HG03064 (cell line): ENCODE data around the gene CLSTN2.

Source experiments
- ATAC-seq: cut with Tn5 transposase; IDR thresholded peaks from one replicate; pipeline ENCODE4 v1.9.1; 2021; ENCODE audit warnings: low read depth; ENCODE audit not compliant: unreplicated experiment

CLSTN2 gene

DNA sequence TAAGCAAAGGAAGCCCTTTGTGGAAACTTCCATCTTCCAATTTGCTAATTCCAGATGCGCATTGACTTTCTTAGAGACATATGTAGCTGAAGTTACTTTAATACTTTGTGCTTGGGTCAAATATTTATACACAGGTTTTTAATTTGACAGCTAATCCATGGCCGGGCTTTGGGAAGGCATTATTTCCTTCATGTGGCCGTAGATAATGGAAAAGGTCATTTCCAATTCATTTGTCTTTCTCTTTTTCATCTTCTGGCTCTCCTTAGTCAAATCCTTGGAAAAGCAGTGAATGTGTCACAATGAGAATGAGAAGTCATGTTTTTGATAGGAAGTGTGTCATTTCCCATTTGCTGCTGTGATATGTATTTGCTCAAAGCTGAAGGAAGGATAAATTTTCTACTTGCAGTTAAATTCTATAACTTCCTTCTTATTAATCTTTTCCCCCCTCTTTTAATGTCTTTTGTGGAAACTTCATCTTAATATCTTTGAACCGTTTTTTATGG, 323.3 kb downstream of the CLSTN2 start:
- no peak for ATAC-seq

DNA sequence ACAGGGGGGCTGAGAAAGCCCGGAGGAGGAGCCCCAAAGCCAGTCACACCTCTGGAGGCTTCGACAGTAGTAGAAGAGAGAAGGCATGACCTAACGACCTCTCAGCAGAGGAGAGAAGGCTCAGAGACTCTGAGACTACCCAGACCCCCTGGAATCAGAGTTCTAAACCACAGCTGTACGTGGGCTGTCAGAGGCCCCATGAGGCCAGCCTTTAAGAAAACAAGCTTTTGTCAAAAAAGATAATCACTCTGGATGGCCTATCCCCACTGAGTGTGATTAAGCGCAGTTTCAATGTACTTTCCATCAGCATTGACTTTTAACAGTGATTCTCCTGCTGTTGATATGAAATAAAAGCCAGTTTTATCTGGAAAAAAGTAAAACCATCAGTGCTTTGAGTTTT, 330.3 kb downstream of the CLSTN2 start:
- no peak for ATAC-seq

- no peak for ATAC-seq
Observed at GRCh38 chr3:140268103-140268502, 333.1 kb downstream of the CLSTN2 start.

DNA sequence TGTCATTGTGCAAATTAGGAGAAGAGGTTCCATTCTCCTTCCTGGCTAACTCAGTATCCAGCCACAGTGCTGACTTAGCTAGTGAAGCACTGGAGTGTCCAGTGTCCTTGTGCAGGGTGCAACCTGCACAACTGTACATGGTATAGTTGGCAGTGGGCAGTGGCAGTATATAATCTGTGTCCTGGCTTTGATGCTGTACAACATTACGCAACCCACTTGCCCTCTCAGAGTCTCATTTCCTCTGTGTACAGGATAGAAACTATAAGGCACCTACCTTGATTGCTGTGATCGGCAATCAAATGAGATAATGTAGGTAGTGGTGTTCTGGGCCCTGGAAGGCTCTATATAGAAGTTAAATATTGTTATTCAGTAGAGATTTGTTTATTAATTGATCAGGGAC, 333.6 kb downstream of the CLSTN2 start:
- no peak for ATAC-seq

DNA sequence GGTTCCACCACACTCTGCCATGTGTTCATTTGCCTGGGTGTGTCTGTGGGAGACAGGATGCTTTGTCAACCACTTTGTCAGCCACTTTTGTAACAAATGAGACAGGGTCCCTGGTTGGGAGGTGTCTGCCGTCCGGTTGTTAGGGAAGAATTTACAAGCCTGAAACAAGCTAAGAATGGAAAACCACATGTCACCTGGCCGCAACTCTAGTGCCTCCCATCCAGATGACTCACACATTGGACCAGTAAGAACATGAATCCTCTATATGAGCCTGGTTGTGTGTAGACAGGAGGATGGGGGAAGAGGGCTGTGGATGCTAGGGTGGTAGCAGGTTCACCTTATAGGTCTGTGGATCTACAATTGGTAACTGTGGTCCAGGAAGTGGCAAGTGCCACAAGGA, 335.3 kb downstream of the CLSTN2 start:
- no peak for ATAC-seq

DNA sequence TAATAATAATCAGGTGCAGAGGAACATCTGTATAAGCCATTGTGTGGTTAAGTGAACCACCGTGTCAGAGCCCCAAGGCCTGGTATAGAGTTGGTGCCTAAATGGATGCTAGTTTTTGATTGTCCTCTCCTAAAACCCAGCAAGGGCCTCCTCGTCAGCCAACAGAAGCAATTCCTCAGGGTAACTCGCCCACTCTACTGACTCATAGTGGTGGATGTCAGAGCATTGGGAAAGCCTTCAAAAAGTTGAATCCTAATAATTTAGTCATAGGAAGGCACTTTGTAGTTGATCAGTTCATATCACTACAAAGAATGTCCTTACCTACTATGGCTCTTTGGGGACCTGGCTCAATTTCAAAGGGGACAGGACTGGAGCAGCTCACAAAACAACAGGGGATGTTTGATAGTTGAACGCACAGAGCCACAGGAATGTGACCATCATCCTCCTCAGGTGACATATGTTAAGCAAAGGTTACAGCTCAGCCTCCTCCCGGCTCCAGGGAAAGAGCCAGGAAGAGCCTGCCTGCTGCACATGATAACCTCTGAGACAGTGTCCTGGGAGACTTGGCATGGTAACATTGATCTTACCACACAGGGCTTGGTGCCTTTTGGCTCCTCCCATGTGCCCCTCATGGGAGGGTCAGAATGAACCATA, 338.7 kb downstream of the CLSTN2 start:
- no peak for ATAC-seq

GRCh38 chr3:140274429-140274828, 339.4 kb downstream of the CLSTN2 start:
- ATAC-seq: no peak

- ATAC-seq: no peak
Observed at GRCh38 chr3:140276703-140277102, 341.7 kb downstream of the CLSTN2 start.

GRCh38 chr3:140277886-140278285, 342.9 kb downstream of the CLSTN2 start:
- no peak for ATAC-seq

GRCh38 chr3:140284372-140284771, 349.4 kb downstream of the CLSTN2 start:
- ATAC-seq: no peak

DNA sequence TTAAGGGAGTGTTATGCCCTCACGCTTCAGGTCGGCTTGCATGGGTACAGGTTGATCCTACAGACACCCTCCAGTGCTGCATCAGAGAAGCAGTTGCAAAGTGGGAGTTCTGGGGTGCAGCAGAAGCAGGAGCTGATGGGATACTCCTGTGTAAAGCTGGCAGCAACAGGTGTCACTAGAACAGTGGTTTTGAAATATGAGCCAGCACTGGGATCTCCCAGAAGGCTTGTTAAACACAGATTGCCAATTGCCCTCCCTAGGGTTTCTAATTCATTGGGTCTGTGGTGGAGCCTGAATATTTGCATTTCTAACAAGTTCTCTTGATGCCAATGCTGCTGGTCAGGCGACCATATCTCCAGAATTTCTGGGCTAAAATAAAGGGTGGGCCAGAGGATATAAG, 350.4 kb downstream of the CLSTN2 start:
- ATAC-seq: no peak

GRCh38 chr3:140288595-140288994, 353.6 kb downstream of the CLSTN2 start:
- ATAC-seq: no peak

DNA sequence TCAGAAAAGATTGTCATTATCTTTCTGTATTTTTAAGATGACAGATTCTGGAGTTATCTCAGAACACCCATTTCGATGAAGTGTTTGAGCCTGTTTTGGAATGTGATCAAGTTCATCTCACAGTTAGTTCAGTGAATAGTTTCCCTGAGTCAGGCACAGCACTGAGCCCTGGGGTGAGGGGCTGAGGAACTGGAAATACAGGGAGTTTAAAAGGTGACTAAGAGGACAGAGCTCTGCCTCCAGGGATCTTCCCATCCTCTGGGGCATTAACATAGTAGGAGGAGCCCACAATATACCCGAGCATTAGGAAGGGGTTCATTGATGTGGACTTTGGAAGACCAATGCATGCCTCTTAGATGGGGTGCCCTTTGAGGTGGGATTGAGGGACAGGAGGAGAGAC, 355.1 kb downstream of the CLSTN2 start:
- ATAC-seq: no peak

- no peak for ATAC-seq
Observed at GRCh38 chr3:140292170-140292569, 357.2 kb downstream of the CLSTN2 start.

DNA sequence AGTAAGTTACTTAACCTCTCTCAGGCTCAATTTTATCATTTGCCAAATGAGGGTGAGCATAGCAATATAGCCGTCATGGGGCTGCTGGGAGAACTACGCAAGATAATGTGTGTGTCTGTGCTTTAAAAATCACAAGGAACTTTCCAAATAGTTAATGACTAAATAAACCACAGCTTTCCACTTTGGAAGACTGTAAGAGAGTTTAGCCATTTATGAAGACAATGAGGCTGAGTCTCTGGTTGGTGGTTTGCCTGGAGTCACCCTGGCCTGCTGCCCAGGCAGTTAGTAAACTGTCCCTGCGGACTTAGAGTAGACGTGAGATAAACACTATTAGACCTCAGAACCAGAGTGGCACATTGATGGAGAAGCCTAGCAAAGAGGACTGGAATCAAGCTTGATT, 357.7 kb downstream of the CLSTN2 start:
- no peak for ATAC-seq

DNA sequence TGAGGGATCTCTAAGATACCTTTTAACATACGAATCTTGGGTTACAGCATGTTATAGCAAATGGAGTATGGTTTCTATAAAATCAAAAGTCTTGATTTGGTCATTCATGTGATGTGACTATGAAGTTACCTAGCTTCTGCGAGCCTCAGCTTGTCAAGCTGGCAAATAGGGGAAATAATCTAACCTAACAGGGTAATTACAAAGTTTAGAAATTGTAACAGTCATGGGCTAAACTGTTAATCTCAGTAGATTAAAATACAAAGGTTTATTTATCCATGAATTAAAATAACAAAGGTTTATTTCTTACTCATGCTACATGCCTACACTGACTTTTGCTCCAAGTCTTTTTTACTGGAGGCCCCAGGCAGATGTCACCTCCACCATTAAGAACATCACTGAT, 359.1 kb downstream of the CLSTN2 start:
- ATAC-seq: no peak

GRCh38 chr3:140296796-140297352, 361.9 kb downstream of the CLSTN2 start:
- ATAC-seq: no peak

DNA sequence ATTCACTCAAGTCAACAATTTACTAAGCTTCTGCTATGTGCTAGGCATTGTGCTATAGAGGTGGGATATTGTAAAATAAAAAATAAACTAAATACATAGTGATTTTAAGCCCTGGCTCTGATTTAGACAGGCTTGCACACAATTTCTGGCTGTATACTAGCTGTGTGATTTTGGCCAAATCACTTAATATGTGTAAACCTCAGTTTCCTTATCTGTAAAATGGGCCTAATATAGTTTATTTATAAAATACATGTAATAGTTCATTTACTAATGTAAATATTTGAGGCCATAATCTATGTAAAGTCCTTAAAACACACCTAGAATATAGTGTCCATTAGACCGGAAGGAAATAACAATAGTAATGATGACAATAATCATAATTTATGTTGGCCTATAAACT, 363.1 kb downstream of the CLSTN2 start:
- no peak for ATAC-seq

GRCh38 chr3:140298569-140299070, 363.6 kb downstream of the CLSTN2 start:
- ATAC-seq: no peak

DNA sequence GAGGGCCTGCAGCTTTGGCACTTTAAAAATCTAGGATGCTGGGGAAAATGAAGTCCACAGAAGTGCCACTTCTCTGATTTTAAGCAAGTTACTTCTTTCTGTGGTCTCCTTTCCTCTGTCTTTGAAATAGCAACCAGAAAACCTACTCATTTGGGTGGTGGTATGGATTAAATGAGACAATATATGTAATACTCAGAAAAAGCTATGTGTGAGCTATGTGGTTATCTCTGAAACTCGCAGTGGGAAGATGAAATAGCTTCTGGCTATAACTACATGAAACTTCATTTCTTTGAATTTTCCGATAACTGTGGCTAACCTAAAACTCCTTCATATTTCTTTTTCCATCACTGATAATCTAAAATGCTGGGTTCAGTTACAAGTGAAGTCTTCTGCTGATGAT, 368.9 kb downstream of the CLSTN2 start:
- no peak for ATAC-seq

- ATAC-seq: no peak
Observed at GRCh38 chr3:140308535-140308934, 373.6 kb downstream of the CLSTN2 start.

DNA sequence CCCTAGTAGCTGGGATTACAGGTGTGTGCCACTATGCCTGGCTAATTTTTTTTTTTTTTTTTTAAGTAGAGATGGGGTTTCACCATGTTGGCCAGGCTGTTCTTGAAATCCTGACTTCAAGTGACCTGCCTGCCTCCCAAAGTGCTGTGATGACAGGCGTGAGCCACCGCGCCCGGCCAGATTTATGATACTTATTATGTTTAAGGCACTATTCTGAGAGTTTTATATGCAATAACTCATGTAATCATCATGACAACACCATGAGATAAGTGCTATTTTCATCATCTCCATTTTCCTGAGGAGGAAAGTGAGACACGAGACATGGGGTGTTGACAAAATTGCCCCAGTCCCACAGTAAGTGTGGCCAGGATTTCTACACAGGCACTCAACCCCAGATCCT, 376.4 kb downstream of the CLSTN2 start:
- ATAC-seq: no peak
